HCT116 (cell line): ENCODE results near the gene AKR7A2. TPM values are rescaled to one million over a fixed set of nuclear protein-coding genes. Genes with fewer than 3 reads are reported as not detected.

Experiments
- ATAC-seq: fragments of 200-7000 bp; cut with Tn5 transposase; 2 replicates; pipeline ENCODE4 v1.9.1; 2020; ENCODE audit warnings: mild to moderate bottlenecking, moderate library complexity
- BruUV-seq: library from RNA; stranded (reverse); fragments of 400-500 nt; replicated peaks from 2 replicates; lab custom pipeline; 2021; lab: Mats Ljungman, UMichigan
- CTCF ChIA-PET: fragments of 300-600 bp; sonication (Branson Sonifier 250); formaldehyde crosslinking; loops from one replicate; lab custom pipeline; 2021; ENCODE audit warnings: antibody characterized with exemption; lab: Charles Lee
- POLR2A ChIA-PET: fragments of 300-600, 350-600 bp; sonication (Branson Sonifier 250); formaldehyde crosslinking; loops from one replicate; lab custom pipeline; 2021; ENCODE audit warnings: antibody characterized with exemption; lab: Charles Lee
- RAD21 ChIA-PET, 2 experiments: fragments of 300-600 bp; sonication (Branson Sonifier 250); formaldehyde crosslinking; loops; one replicate each; lab custom pipeline; 2023; ENCODE audit warnings: low total read pairs in 2 of 2; ENCODE audit not compliant: uncharacterized antibody in 2 of 2, unreplicated experiment in 2 of 2, low non-redundant PET in 1 of 2; lab: Charles Lee
- DNase-seq: peaks from one replicate; pipeline ENCODE4 v3.0.0-alpha.2; 2010; ENCODE audit warnings: low read depth, low spot score
- H2AFZ ChIP-seq: fragments of 200-600 bp; shearing (Covaris generic), sonication (generic); 2 replicates; pipeline ENCODE4 v1.6.1; 2017; ENCODE audit warnings: low read depth, mixed run types, mixed read lengths, antibody characterized with exemption, low read length; ENCODE audit not compliant: poor library complexity, severe bottlenecking
- H3K27ac ChIP-seq: 2 replicates; pipeline ENCODE4 v1.5.1; 2012; ENCODE audit warnings: low read depth, low read length
- H3K27me3 ChIP-seq: fragments of 200-600 bp; sonication (generic); 2 replicates; pipeline ENCODE4 v1.6.1; 2016; ENCODE audit warnings: mixed run types, low read length, mixed read lengths; ENCODE audit not compliant: insufficient read depth
- H3K36me3 ChIP-seq, 2 experiments: fragments of 200-500 bp in 1 of 2; fragments of 200-600 bp in 1 of 2; sonication (Bioruptor generic) in 1 of 2; sonication (generic) in 1 of 2; 2 replicates each; pipeline versions ENCODE4 v1.5.1 to v1.6.1; 2014 to 2016; ENCODE audit warnings: low read length in 2 of 2, inconsistent platforms in 1 of 2, mixed read lengths in 1 of 2, mixed run types in 1 of 2; ENCODE audit not compliant: insufficient read depth in 2 of 2, control insufficient read depth in 1 of 2
- H3K4me1 ChIP-seq, 2 experiments: fragments of 200-600 bp in 1 of 2; sonication (generic) in 1 of 2; 2 replicates each; pipeline versions ENCODE4 v1.5.1 to v1.6.1; 2012 to 2017; ENCODE audit warnings: low read length in 2 of 2, inconsistent platforms in 1 of 2, mild to moderate bottlenecking in 1 of 2, mixed read lengths in 1 of 2, mixed run types in 1 of 2, moderate library complexity in 1 of 2; ENCODE audit not compliant: insufficient read depth in 2 of 2, control insufficient read depth in 1 of 2
- H3K4me2 ChIP-seq: fragments of 200-600 bp; sonication (generic); 2 replicates; pipeline ENCODE4 v1.6.1; 2017; ENCODE audit warnings: mixed run types, low read length, mixed read lengths
- H3K4me3 ChIP-seq, 2 experiments: fragments of 200-600 bp in 1 of 2; sonication (generic) in 1 of 2; replicated peaks in 1 of 2; 2 replicates each; pipeline ENCODE4 v1.5.1; 2011 to 2016; ENCODE audit warnings: low read length in 2 of 2, control low read depth in 1 of 2, low read depth in 1 of 2, mild to moderate bottlenecking in 1 of 2, mixed read lengths in 1 of 2, mixed run types in 1 of 2
- H3K79me2 ChIP-seq: fragments of 200-600 bp; sonication (generic); 2 replicates; pipeline ENCODE4 v1.6.1; 2017; ENCODE audit warnings: mild to moderate bottlenecking, mixed run types, low read length, moderate library complexity, mixed read lengths; ENCODE audit not compliant: insufficient read depth
- H3K9ac ChIP-seq: fragments of 200-600 bp; sonication (generic); 2 replicates; pipeline ENCODE4 v1.6.1; 2016; ENCODE audit warnings: low read length, mixed read lengths
- H3K9me2 ChIP-seq: fragments of 200-600 bp; sonication (generic), shearing (Covaris generic); 2 replicates; pipeline ENCODE4 v1.6.1; 2017; ENCODE audit warnings: mixed run types, mild to moderate bottlenecking, moderate library complexity; ENCODE audit not compliant: insufficient read depth
- H3K9me3 ChIP-seq, 2 experiments: fragments of 200-500 bp in 1 of 2; fragments of 200-600 bp in 1 of 2; sonication (Bioruptor generic) in 1 of 2; sonication (generic) in 1 of 2; 2 replicates each; pipeline ENCODE4 v1.6.1; 2014 to 2017; ENCODE audit warnings: low read length in 2 of 2, mixed read lengths in 2 of 2, inconsistent platforms in 1 of 2, low read depth in 1 of 2, mild to moderate bottlenecking in 1 of 2, mixed run types in 1 of 2, moderate library complexity in 1 of 2; ENCODE audit not compliant: control insufficient read depth in 1 of 2, insufficient read depth in 1 of 2
- H4K20me1 ChIP-seq: fragments of 200-600 bp; sonication (generic), shearing (Covaris generic); 2 replicates; pipeline ENCODE4 v1.6.1; 2017; ENCODE audit warnings: mixed run types, mild to moderate bottlenecking, moderate library complexity; ENCODE audit not compliant: insufficient read depth
- CBX3 ChIP-seq: IDR thresholded peaks from 2 replicates; pipeline ENCODE4 v1.6.1; 2012; ENCODE audit warnings: low read depth
- CEBPB ChIP-seq: IDR thresholded peaks from 2 replicates; pipeline ENCODE4 v1.6.1; 2012; ENCODE audit warnings: low read depth
- CTCF ChIP-seq, 3 experiments: fragments of 200-600 bp in 1 of 3; sonication (generic) in 1 of 3; IDR thresholded peaks in 2 of 3; conservative IDR thresholded peaks in 1 of 3; 2 replicates each; pipeline ENCODE4 v1.5.1; 2012 to 2017; ENCODE audit warnings: low read depth in 2 of 3, low read length in 2 of 3, antibody characterized with exemption in 1 of 3, borderline replicate concordance in 1 of 3, control low read depth in 1 of 3, mild to moderate bottlenecking in 1 of 3, mixed read lengths in 1 of 3, mixed run types in 1 of 3, moderate library complexity in 1 of 3; ENCODE audit not compliant: insufficient read depth in 1 of 3
- EGR1 ChIP-seq: IDR thresholded peaks from 2 replicates; pipeline ENCODE4 v1.6.1; 2012; ENCODE audit warnings: low read depth
- ELF1 ChIP-seq: IDR thresholded peaks from 2 replicates; pipeline ENCODE4 v1.6.1; 2012; ENCODE audit warnings: low read depth, borderline replicate concordance
- EZH2 ChIP-seq: fragments of 200-600 bp; sonication (generic); IDR thresholded peaks from 2 replicates; pipeline ENCODE4 v1.6.1; 2017; ENCODE audit warnings: antibody characterized with exemption, mixed run types
- FOSL1 ChIP-seq: IDR thresholded peaks from 2 replicates; pipeline ENCODE4 v1.6.1; 2012; ENCODE audit warnings: low read depth
- JUND ChIP-seq: IDR thresholded peaks from 2 replicates; pipeline ENCODE4 v1.6.1; 2012
- POLR2A ChIP-seq: IDR thresholded peaks from 2 replicates; pipeline ENCODE4 v1.7.0; 2011; ENCODE audit warnings: borderline replicate concordance; ENCODE audit not compliant: insufficient read depth, insufficient read length; ENCODE audit errors: extremely low read depth
- RAD21 ChIP-seq: IDR thresholded peaks from 2 replicates; pipeline ENCODE4 v1.6.1; 2012; ENCODE audit warnings: low read depth, mild to moderate bottlenecking
- SIN3A ChIP-seq: IDR thresholded peaks from 2 replicates; pipeline ENCODE4 v1.6.1; 2012; ENCODE audit warnings: low read depth
- SP1 ChIP-seq: IDR thresholded peaks from 2 replicates; pipeline ENCODE4 v1.6.1; 2012; ENCODE audit warnings: low read depth
- SRF ChIP-seq: IDR thresholded peaks from 2 replicates; pipeline ENCODE4 v1.6.1; 2012; ENCODE audit warnings: low read depth
- TCF7L2 ChIP-seq: IDR thresholded peaks from 2 replicates; pipeline ENCODE4 v1.7.0; 2011; ENCODE audit warnings: borderline replicate concordance, inconsistent platforms; ENCODE audit not compliant: insufficient read depth, insufficient read length; ENCODE audit errors: extremely low read depth
- ZFX ChIP-seq: fragments of 450-650 bp; IDR thresholded peaks from 2 replicates; pipeline ENCODE4 v1.6.1; 2017
- intact Hi-C: fragments of 100-400 bp; cut with micrococcal nuclease; formaldehyde crosslinking; loops from 2 replicates; pipeline ENCODE4 v1.10.0; 2022
- total RNA-seq: library from RNA; stranded (reverse); gene quantifications from one replicate; pipeline ENCODE4 v1.2.1, GENCODE V29; 2021; ENCODE audit not compliant: unreplicated experiment
- TF ChIP-seq, protein P1 (sequence below): IDR thresholded peaks from 2 replicates; pipeline ENCODE4 v1.6.1; 2012

AKR7A2 gene
- total RNA-seq, 1 experiment from 2014 or later, result 90.8 TPM

DNA sequence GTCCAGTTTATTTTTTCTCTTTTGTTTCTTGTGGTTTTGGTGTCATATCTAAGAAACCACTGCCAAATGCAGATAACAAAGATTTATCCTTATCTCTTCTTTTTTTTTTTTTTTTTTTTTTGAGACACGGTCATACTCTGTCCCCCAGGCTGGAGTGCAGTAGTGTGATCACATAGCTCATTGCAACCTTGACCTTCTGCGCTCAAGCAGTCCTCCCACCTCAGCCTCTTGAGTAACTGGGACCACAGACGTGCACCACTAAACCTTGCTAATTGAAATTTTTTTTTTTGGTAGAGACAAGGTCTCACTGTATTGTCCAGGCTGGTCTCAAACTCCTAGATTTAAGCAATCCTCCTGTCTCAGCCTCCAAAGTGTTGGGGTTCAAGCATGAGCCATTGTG lies 9.1 kb upstream of the AKR7A2 start:
- ATAC-seq (no peak), DNase-seq (no peak)
- intact Hi-C loops, result no loop called here
- no peaks in the 10 kb centered on the region for H4K20me1 ChIP-seq
- H3K36me3 ChIP-seq, result no peaks in the 10 kb centered on the region
- H3K27ac ChIP-seq, result no peak overlapping the region
- no peak overlapping the region for H3K9ac ChIP-seq
- H3K4me3 ChIP-seq, result no peak overlapping the region
- TF ChIP-seq, protein P1, sequence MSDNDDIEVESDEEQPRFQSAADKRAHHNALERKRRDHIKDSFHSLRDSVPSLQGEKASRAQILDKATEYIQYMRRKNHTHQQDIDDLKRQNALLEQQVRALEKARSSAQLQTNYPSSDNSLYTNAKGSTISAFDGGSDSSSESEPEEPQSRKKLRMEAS, result no peak
- TF ChIP-seq TCF7L2 (no peak), ELF1 (no peak), CEBPB (no peak)
- no peaks in the 10 kb centered on the region for H3K9me3 ChIP-seq
- no peak overlapping the region for H2AFZ ChIP-seq
- ChIA-PET POLR2A (no interaction called here), CTCF (no interaction called here), RAD21 (no interaction called here)
- no TSS peak for BruUV-seq
- no peak overlapping the region for H3K4me2 ChIP-seq
- no peaks in the 10 kb centered on the region for H3K9me2 ChIP-seq
- H3K27me3 ChIP-seq, result no peaks in the 10 kb centered on the region
- H3K79me2 ChIP-seq, result no peaks in the 10 kb centered on the region
- no peaks in the 10 kb centered on the region for H3K4me1 ChIP-seq

GRCh38 chr1:19319196-19319595 lies 7.3 kb upstream of the AKR7A2 start:
- no peak for TF ChIP-seq ZFX
- no peak for TF ChIP-seq FOSL1
- no peak for TF ChIP-seq JUND
- no peak for TF ChIP-seq CTCF (IDR thresholded peaks at IDR 0.05 in 2 of 3, conservative IDR thresholded peaks at IDR 0.05 in 1 of 3; ENCODE audit: borderline replicate concordance in 1 of 3, insufficient read depth in 1 of 3, low read depth in 2 of 3, low read length in 2 of 3)
- no peak for TF ChIP-seq SRF
- no peak for TF ChIP-seq SP1
- TF ChIP-seq, protein P1, result no peak
- no peak for TF ChIP-seq CBX3
- no peak for TF ChIP-seq SIN3A
- TF ChIP-seq EGR1, result no peak
- no peak for TF ChIP-seq EZH2
- TF ChIP-seq RAD21, result no peak
- no peak for TF ChIP-seq CEBPB
- no peak for TF ChIP-seq POLR2A
- TF ChIP-seq, all 23 proteins: peak for 0
- RAD21 ChIA-PET, result no interaction called here
- no peak for ATAC-seq
- no peak overlapping the region for H2AFZ ChIP-seq
- POLR2A ChIA-PET, result no interaction called here
- DNase-seq, result no peak
- no peak overlapping the region for H3K4me2 ChIP-seq
- H3K9ac ChIP-seq, result no peak overlapping the region
- intact Hi-C loops, result no loop called here
- H3K79me2 ChIP-seq, result no peaks in the 10 kb centered on the region
- H3K36me3 ChIP-seq, result no peaks in the 10 kb centered on the region
- H3K27me3 ChIP-seq, result no peaks in the 10 kb centered on the region
- H3K9me2 ChIP-seq, result no peaks in the 10 kb centered on the region
- peaks cover 5 to 19% of the 10 kb centered on the region in 2 experiments; a peak in 3 of 4 replicates for H3K4me1 ChIP-seq
- no peaks in the 10 kb centered on the region for H4K20me1 ChIP-seq
- no TSS peak for BruUV-seq
- H3K9me3 ChIP-seq, result no peaks in the 10 kb centered on the region
- H3K4me3 ChIP-seq, result no peak overlapping the region
- CTCF ChIA-PET, result no interaction called here
- no peak overlapping the region for H3K27ac ChIP-seq
